ENCODE results near the gene TSPEAR.

DNA sequence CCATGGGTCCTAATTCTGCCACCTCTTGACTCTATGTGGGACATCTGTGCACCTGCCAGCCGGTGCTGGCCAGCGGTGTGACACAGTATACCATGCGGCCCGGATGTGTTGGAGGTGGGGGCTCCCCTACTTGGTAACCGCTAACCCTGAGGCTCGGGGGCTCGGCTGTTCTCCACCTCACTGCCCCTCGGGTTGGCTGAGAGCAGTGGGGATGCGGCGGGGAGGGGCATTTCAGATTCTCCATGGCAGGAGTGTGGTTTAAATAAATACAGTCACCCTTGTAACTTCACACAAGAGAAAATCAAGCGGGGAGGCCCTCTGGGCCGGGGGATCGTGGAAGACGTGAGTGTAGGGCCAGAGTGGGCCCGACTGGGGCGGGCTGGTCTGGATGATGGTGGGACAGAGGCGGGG, 182.4 kb downstream of the TSPEAR start:
- TF ChIP-seq, protein P1, sequence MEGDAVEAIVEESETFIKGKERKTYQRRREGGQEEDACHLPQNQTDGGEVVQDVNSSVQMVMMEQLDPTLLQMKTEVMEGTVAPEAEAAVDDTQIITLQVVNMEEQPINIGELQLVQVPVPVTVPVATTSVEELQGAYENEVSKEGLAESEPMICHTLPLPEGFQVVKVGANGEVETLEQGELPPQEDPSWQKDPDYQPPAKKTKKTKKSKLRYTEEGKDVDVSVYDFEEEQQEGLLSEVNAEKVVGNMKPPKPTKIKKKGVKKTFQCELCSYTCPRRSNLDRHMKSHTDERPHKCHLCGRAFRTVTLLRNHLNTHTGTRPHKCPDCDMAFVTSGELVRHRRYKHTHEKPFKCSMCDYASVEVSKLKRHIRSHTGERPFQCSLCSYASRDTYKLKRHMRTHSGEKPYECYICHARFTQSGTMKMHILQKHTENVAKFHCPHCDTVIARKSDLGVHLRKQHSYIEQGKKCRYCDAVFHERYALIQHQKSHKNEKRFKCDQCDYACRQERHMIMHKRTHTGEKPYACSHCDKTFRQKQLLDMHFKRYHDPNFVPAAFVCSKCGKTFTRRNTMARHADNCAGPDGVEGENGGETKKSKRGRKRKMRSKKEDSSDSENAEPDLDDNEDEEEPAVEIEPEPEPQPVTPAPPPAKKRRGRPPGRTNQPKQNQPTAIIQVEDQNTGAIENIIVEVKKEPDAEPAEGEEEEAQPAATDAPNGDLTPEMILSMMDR (IDR thresholded peaks at IDR 0.05), result no peak
- no peak for TF ChIP-seq POLR2A (IDR thresholded peaks at IDR 0.05)
